ENCODE data around the gene MAPKAP1.

DNA sequence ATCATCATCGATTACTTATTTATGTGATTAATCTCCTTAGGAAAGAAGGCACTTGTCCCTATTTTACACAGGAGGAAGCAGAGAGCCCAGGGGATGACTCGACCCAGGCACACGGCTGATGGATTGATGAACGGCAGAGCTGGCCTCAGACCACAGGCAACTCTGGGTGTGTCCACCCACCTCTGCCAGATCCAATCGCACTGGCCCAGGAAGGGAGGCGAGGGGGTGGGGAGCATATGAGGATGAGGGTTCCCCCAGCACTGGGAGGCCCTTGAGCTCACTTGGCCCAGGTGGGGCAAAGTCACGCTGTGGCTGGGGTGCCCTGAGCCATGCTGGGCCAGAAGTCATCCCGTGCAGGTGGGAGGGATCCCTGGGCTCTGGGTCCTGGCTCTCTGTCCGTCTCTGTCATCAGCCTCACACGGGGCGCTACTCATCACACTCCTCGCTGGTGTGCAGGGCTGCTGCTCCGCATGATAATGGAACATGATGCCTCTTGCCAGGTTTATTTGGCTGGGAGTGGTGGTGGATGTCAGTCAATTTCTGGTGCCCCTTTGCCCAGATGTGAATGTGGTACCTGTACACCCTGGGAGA lies 285.3 kb downstream of the MAPKAP1 start:
- TF ChIP-seq, protein P1, sequence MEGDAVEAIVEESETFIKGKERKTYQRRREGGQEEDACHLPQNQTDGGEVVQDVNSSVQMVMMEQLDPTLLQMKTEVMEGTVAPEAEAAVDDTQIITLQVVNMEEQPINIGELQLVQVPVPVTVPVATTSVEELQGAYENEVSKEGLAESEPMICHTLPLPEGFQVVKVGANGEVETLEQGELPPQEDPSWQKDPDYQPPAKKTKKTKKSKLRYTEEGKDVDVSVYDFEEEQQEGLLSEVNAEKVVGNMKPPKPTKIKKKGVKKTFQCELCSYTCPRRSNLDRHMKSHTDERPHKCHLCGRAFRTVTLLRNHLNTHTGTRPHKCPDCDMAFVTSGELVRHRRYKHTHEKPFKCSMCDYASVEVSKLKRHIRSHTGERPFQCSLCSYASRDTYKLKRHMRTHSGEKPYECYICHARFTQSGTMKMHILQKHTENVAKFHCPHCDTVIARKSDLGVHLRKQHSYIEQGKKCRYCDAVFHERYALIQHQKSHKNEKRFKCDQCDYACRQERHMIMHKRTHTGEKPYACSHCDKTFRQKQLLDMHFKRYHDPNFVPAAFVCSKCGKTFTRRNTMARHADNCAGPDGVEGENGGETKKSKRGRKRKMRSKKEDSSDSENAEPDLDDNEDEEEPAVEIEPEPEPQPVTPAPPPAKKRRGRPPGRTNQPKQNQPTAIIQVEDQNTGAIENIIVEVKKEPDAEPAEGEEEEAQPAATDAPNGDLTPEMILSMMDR (IDR thresholded peaks at IDR 0.05), result no peak
- no peak for TF ChIP-seq POLR2A (IDR thresholded peaks at IDR 0.05)
